ENCODE measurements around the gene CRNN.

Gene CRNN

GRCh38 chr1:152392909-152393308 is 21.2 kb downstream of the CRNN start:
- Histone ChIP-seq H3K36me3 (no peaks in the 10 kb centered on the region), H3K27me3 (peaks cover 21% of the 10 kb centered on the region), H3K4me1 (ENCODE audit: control insufficient read depth in 1 of 2, insufficient read depth in 1 of 2, low read depth in 1 of 2, low read length in 1 of 2) (no peaks in the 10 kb centered on the region), H3K27ac (no peak overlapping the region), H3K9me3 (no peaks in the 10 kb centered on the region), H3K4me3 (ENCODE audit: low read depth in 1 of 2, low read length in 1 of 2) (no peak overlapping the region)
- TF ChIP-seq CTCF (IDR thresholded peaks at IDR 0.05) = no peak

GRCh38 chr1:152388889-152389288 is 25.2 kb downstream of the CRNN start:
- no peak for TF ChIP-seq CTCF (IDR thresholded peaks at IDR 0.05)
- Histone ChIP-seq H3K27me3 (peaks cover 10% of the 10 kb centered on the region), H3K9me3 (no peaks in the 10 kb centered on the region), H3K4me1 (ENCODE audit: control insufficient read depth in 1 of 2, insufficient read depth in 1 of 2, low read depth in 1 of 2, low read length in 1 of 2) (no peaks in the 10 kb centered on the region), H3K4me3 (ENCODE audit: low read depth in 1 of 2, low read length in 1 of 2) (no peak overlapping the region), H3K27ac (no peak overlapping the region), H3K36me3 (no peaks in the 10 kb centered on the region)

GRCh38 chr1:152386940-152387339 is 27.1 kb downstream of the CRNN start:
- no peaks in the 10 kb centered on the region for H3K9me3 ChIP-seq
- H3K27me3 ChIP-seq = peaks cover 12% of the 10 kb centered on the region
- H3K27ac ChIP-seq = no peak overlapping the region
- no peak overlapping the region for H3K4me3 ChIP-seq (ENCODE audit: low read depth in 1 of 2, low read length in 1 of 2)
- no peak for TF ChIP-seq CTCF (IDR thresholded peaks at IDR 0.05)
- H3K36me3 ChIP-seq = no peaks in the 10 kb centered on the region
- no peaks in the 10 kb centered on the region for H3K4me1 ChIP-seq (ENCODE audit: control insufficient read depth in 1 of 2, insufficient read depth in 1 of 2, low read depth in 1 of 2, low read length in 1 of 2)

GRCh38 chr1:152380932-152381331 is 33.1 kb downstream of the CRNN start:
- no peaks in the 10 kb centered on the region for H3K9me3 ChIP-seq
- H3K4me3 ChIP-seq (ENCODE audit: low read depth in 1 of 2, low read length in 1 of 2) = no peak overlapping the region
- TF ChIP-seq CTCF (IDR thresholded peaks at IDR 0.05) = no peak
- no peaks in the 10 kb centered on the region for H3K36me3 ChIP-seq
- H3K27ac ChIP-seq = no peak overlapping the region
- peaks cover 8% of the 10 kb centered on the region for H3K27me3 ChIP-seq
- no peaks in the 10 kb centered on the region for H3K4me1 ChIP-seq (ENCODE audit: control insufficient read depth in 1 of 2, insufficient read depth in 1 of 2, low read depth in 1 of 2, low read length in 1 of 2)

- H3K27ac ChIP-seq = no peak overlapping the region
- no peaks in the 10 kb centered on the region for H3K9me3 ChIP-seq
- TF ChIP-seq CTCF (IDR thresholded peaks at IDR 0.05) = no peak
- H3K4me1 ChIP-seq (ENCODE audit: control insufficient read depth in 1 of 2, insufficient read depth in 1 of 2, low read depth in 1 of 2, low read length in 1 of 2) = no peaks in the 10 kb centered on the region
- peaks cover 18% of the 10 kb centered on the region for H3K27me3 ChIP-seq
- no peak overlapping the region for H3K4me3 ChIP-seq (ENCODE audit: low read depth in 1 of 2, low read length in 1 of 2)
- no peaks in the 10 kb centered on the region for H3K36me3 ChIP-seq
These were observed 39.6 kb downstream of the CRNN start for GRCh38 chr1:152374451-152374850.

GRCh38 chr1:152372672-152373071 is 41.4 kb downstream of the CRNN start:
- H3K9me3 ChIP-seq = no peaks in the 10 kb centered on the region
- H3K4me3 ChIP-seq (ENCODE audit: low read depth in 1 of 2, low read length in 1 of 2) = no peak overlapping the region
- no peak overlapping the region for H3K27ac ChIP-seq
- no peaks in the 10 kb centered on the region for H3K36me3 ChIP-seq
- H3K27me3 ChIP-seq = peaks cover 18% of the 10 kb centered on the region
- no peaks in the 10 kb centered on the region for H3K4me1 ChIP-seq (ENCODE audit: control insufficient read depth in 1 of 2, insufficient read depth in 1 of 2, low read depth in 1 of 2, low read length in 1 of 2)
- TF ChIP-seq CTCF (IDR thresholded peaks at IDR 0.05) = no peak

Measured in neutrophil (primary cell).